Lower lobe of right lung (tissue), 2 donors: ENCODE measurements around the gene KCNQ1. TPM values are rescaled to one million over a fixed set of nuclear protein-coding genes. Genes with fewer than 3 reads are reported as not detected.

Source experiments
- ATAC-seq, 2 donors: fragments of 200-7000 bp; cut with Tn5 transposase; one replicate each; pipeline ENCODE4 v1.9.1; 2020 to 2022; ENCODE audit warnings: mild to moderate bottlenecking in 2 of 2, moderate library complexity in 2 of 2
- DNase-seq: peaks from one replicate; pipeline ENCODE4 v3.0.0-alpha.2; 2020
- H3K27ac ChIP-seq: fragments of 200-600 bp; one replicate; pipeline ENCODE4 v1.8.0; 2022
- H3K27me3 ChIP-seq: fragments of 200-600 bp; one replicate; pipeline ENCODE4 v1.8.0; 2022; ENCODE audit warnings: low read depth
- H3K36me3 ChIP-seq: fragments of 200-600 bp; one replicate; pipeline ENCODE4 v1.8.0; 2022; ENCODE audit warnings: mild to moderate bottlenecking
- H3K4me1 ChIP-seq: fragments of 200-600 bp; one replicate; pipeline ENCODE4 v1.8.0; 2022
- H3K4me3 ChIP-seq: fragments of 200-600 bp; one replicate; pipeline ENCODE4 v1.8.0; 2022; ENCODE audit warnings: mild to moderate bottlenecking
- H3K9me3 ChIP-seq: fragments of 200-600 bp; one replicate; pipeline ENCODE4 v1.8.0; 2022
- CTCF ChIP-seq: fragments of 200-600 bp; IDR thresholded peaks from one replicate; pipeline ENCODE4 v1.8.0; 2022; ENCODE audit warnings: antibody characterized with exemption, mild to moderate bottlenecking
- intact Hi-C: fragments of 100-400 bp; cut with DNase I; formaldehyde crosslinking; loops from one replicate; pipeline ENCODE4 v1.11.0; 2022
- total RNA-seq: library from RNA; stranded (reverse); fragmentation: NEBNext Ultra II Directional; extraction: Animal tissue kit (Norgen Biotek cat#: 25700); gene quantifications from one replicate; pipeline ENCODE4 v1.2.1, GENCODE V29; 2021
- donor health status: DM: no; HTN: yes; CAD: no; lungs with severe emphysema.

KCNQ1 gene
- total RNA-seq, 1 donor from 2014 or later, result 51.0 TPM

GRCh38 chr11:2742201-2742600 lies 297.4 kb downstream of the KCNQ1 start:
- no peaks in the 10 kb centered on the region for H3K9me3 ChIP-seq
- H3K27ac ChIP-seq, result peak overlapping the region; percentile 41
- no peak for TF ChIP-seq CTCF
- no peaks in the 10 kb centered on the region for H3K27me3 ChIP-seq
- H3K4me1 ChIP-seq, result peaks cover 5% of the 10 kb centered on the region
- no peak overlapping the region for H3K4me3 ChIP-seq
- no peak for ATAC-seq
- no peaks in the 10 kb centered on the region for H3K36me3 ChIP-seq
- peak; percentile 40 for DNase-seq
- intact Hi-C loops, result no loop called here

- DNase-seq, result peak; percentile 34
- intact Hi-C loops, result no loop called here
Measured at GRCh38 chr11:2742611-2743426, 298.0 kb downstream of the KCNQ1 start.

DNA sequence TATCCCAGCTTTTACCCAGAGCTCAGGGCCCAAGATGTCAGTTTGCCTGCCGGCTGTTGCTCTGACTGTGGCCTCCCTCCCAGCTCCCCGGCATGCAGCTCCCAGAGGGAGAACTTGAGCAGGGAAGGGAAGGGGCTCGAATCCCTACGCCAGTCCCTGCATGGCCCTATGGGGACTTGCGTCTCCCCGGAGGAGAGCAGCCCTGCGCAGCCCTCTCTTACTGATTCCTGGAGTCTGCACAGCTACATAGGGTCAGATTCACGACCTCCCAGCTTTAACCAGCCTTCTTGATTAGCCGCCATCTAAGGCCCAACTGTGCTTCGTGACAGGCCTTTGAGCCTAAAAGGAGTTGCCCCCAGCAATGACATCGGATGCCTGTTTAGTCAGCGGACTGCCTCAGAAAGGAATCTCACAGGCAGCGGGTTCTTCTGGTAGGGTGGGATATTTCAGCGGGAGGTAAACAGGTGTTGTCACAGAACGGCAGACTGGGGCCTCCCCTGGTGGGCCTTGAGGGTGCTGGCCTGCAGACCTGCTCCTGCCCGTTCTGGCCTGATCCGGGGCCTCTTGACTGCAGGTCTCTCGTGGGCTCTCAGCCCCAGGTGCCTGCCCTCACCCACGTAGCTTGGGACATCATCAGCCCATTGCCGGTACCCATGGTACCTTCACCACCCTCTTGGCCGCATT lies 298.8 kb downstream of the KCNQ1 start:
- Histone ChIP-seq H3K27me3 (no peaks in the 10 kb centered on the region), H3K4me1 (no peaks in the 10 kb centered on the region), H3K4me3 (no peak overlapping the region), H3K27ac (no peak overlapping the region), H3K9me3 (no peaks in the 10 kb centered on the region), H3K36me3 (no peaks in the 10 kb centered on the region)
- DNase-seq (peak; percentile 35), ATAC-seq (no peak)
- intact Hi-C loops, result no loop called here
- TF ChIP-seq CTCF, result no peak

More at GRCh38 chr11:2742611-2743426, 298.0 kb downstream of the KCNQ1 start:
- Histone ChIP-seq H3K27ac (peak overlapping the region; percentile 41), H3K4me1 (peaks cover under 1% of the 10 kb centered on the region), H3K4me3 (no peak overlapping the region), H3K9me3 (no peaks in the 10 kb centered on the region), H3K27me3 (no peaks in the 10 kb centered on the region), H3K36me3 (no peaks in the 10 kb centered on the region)
- no peak for TF ChIP-seq CTCF
- no peak for ATAC-seq

DNA sequence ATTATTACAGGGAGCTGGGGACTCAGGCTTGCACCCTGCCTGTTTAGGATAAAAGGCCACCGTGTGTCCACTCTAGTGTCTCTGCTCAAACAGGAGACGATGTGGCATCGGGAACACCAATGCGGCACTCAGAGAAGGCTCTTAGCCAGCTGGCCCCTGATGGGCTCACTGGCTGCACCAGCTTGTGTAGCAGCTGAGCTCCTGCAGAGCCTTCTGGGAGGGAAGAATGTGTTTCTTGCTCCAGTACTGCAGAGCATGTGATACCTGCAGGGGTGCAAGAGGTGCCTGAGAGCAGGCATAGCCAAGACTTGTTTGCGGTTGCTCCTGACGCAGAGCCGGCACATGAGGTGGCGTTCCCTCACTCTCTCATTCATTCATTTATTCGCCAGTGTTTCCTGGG lies 299.4 kb downstream of the KCNQ1 start:
- Histone ChIP-seq H3K4me1 (no peaks in the 10 kb centered on the region), H3K27me3 (no peaks in the 10 kb centered on the region), H3K36me3 (no peaks in the 10 kb centered on the region), H3K4me3 (no peak overlapping the region), H3K27ac (no peak overlapping the region), H3K9me3 (no peaks in the 10 kb centered on the region)
- no peak for TF ChIP-seq CTCF
- DNase-seq, result peak; percentile 10
- intact Hi-C loops, result no loop called here
- ATAC-seq, result no peak

GRCh38 chr11:2745511-2745910 lies 300.7 kb downstream of the KCNQ1 start:
- Histone ChIP-seq H3K9me3 (no peaks in the 10 kb centered on the region), H3K4me1 (no peaks in the 10 kb centered on the region), H3K27ac (no peak overlapping the region), H3K4me3 (no peak overlapping the region), H3K27me3 (no peaks in the 10 kb centered on the region), H3K36me3 (no peaks in the 10 kb centered on the region)
- ATAC-seq (no peak), DNase-seq (peak; percentile 32)
- intact Hi-C loops, result no loop called here
- no peak for TF ChIP-seq CTCF
